Bone marrow (tissue), 2 donors: Measurements from ENCODE around the gene MAST3.
"Not testable (repeated sequence)": the region's sequence is repeated elsewhere in the genome, so short reads cannot be mapped to it uniquely, and the experiment has no call there.

Experiments used
- DNase-seq, 2 donors: peaks; one replicate each; lab custom pipeline; 2025; lab: John Stamatoyannopoulos, UW

MAST3 gene

DNA sequence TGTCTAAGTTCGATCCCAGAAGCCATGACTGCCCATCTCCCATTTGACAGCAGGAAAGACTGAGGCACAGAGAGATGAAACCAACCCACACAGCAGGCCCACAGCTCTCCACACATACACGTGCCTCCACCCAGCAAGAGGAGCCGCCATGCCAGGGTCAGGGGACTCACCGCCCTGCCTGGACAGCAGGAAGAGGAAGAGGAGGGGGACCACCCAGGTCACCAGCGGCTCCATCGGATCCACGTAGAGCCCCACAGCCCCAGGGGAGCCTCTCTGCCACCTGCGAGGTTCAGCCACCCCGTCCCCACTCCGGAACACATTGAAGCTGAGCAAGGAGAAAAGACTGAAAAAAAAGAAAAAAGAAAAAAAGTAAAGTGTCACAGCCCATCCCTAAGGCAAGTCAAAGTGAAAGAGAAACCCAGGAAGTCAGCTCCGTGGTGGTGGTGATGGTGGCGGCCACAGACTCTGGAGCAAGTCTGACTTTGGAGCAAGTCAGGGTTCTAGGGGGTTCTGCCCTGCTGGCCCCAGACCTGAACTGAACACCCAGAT lies 10.9 kb upstream of the MAST3 start, which contains the start of gene IL12RB1:
IL12RB1 (minus strand) TSS at position 345 of the 549 bp plus-strand sequence; CDS start at position 234, 111 bp downstream.
- DNase-seq: peak in 1 of 2 donors; percentile 79

DNA sequence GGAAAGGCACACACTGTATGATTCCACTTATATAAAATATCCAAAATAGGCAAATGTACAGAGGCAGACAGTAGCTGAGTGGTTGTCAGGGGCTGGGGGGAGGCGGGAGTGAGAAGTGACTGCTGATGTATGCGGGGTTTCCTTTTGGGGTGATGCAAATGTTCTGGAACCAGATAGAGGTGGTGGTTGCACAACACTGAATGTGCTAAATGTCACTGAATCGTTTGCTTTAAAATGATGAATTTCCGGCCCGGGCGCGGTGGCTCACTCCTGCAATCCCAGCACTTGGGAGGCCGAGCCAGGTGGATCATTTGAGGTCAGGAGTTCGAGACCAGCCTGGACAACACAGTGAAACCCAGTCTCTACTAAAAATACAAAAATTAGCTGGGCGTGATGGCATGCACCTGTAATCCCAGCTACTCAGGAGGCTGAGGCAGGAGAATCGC lies 8.5 kb upstream of the MAST3 start:
- DNase-seq: peak; percentile 50 to 76

DNA sequence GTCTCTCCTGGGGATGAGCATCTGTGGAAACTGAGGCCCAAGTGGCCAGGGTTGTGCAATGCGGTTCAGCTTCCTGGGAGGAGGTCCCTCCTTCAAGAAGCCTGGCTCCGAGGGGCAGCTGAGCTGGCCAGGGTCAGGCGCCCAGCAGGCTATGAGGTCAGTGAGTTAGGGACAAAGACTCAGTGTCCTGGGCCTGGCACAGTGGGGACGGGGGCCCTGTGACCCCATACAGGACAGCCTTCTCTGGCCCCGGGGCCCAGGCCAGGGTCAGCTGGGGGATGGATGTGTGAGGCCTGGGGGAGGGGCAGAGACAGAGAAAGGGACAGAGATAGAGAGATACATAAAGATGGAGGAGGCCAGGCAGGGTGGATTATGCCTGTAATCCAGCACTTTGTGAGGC lies 7.9 kb upstream of the MAST3 start:
- no peak for DNase-seq

DNA sequence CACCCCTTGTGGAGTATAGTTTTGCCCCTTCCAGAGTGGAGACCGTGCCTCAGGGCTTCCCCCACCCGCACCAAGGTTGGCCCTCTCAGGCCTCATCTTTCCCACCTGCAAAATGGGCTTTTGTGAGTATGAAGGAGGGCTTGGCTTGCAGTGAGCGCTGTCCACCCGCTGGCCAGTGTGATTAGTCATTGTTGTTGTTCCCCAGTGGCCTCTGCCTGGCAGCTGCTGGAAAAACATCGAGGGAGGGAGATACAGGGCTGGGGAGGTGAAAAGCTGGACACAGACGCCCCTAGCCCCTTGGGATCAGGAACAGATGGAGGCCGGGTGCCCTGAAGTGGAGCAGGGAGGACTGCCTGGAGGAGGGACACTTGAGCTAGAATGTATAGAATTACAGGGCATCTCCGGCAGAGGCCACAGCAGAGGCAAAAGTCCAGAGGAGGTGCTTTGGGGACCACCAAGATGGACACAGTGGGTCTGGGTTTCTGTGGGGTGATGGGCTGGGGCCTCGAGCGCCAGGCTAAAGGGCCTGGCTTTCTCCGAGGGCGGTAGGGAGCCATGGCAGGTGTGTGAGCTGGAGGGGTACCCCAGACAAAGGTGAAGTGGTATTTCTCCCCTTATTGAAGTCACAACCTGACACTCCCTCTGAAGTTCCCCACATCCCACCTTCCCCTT lies 6.9 kb upstream of the MAST3 start:
- DNase-seq: no peak

DNA sequence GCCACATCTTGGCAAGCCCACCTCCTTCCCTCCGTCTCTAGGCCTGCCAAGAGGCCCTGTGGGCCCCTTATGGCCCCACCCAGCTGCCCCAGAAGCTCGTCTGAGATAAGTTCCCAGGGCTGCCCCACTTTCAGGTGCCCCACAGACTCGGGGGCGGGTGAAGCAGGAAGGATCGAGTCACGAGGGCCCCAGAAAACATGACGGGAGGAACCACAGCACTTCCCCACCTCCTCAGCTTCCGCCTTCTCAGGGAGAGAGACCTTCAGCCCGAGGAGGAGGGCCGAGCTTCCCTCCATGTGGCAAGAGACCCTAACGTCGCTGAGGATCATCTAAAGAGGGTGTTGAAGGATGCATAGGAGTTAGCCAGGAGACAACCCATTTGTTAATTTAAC lies 6.4 kb upstream of the MAST3 start:
- peak; percentile 30 to 69 for DNase-seq

DNA sequence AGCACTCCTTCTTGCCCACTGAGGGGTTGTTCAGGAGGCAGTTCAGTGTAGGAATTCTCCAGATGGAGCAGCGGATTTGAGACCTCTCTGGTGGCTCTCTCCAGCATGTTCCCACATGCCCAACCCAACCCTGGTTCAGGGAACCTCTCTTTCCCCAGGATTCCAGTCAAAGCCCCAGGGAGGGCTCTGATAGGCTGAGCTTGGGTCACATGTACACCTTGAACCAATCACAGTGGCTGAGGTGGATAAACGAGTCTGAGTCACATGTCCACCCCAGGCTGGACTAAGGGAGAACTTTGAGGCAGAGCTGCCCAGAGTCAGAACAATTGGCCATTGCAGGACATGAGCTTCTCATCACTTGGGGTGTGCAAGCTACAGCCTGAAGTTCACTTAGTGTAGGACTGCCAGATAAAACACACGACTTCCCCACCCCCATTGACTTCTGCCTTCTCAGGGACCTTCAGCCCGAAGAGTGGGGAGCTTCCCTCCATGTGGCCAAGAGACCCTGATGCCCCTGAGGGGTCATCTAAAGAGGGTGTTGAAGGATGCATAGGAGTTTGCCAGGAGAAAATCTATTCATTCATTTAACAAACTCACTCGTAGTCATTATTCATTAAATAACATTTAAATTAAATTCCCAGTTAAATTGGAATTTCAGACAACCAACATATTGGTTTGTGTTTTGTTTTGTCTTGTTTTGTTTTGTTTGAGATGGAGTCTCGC lies 4.0 kb upstream of the MAST3 start:
- no peak for DNase-seq

DNA sequence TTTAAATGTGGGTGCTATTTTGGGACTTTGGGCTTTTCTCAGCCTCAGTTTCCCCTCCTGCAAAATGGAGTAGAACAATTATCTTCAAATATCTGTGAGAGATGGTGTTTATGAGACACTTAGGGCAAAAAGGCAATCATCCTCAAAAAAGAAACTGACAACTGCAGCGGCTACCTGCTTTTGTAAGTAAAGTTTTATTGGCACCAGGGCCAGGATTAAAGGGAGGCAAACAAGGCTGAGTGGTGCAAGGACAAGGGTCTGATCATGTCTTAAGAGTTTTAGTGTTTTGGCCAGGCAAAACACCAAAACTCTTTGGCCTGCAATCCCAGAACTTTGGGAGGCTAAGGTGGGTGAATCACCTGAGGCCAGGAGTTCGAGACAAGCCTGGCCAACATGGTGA lies 1.3 kb upstream of the MAST3 start:
- no peak for DNase-seq

DNA sequence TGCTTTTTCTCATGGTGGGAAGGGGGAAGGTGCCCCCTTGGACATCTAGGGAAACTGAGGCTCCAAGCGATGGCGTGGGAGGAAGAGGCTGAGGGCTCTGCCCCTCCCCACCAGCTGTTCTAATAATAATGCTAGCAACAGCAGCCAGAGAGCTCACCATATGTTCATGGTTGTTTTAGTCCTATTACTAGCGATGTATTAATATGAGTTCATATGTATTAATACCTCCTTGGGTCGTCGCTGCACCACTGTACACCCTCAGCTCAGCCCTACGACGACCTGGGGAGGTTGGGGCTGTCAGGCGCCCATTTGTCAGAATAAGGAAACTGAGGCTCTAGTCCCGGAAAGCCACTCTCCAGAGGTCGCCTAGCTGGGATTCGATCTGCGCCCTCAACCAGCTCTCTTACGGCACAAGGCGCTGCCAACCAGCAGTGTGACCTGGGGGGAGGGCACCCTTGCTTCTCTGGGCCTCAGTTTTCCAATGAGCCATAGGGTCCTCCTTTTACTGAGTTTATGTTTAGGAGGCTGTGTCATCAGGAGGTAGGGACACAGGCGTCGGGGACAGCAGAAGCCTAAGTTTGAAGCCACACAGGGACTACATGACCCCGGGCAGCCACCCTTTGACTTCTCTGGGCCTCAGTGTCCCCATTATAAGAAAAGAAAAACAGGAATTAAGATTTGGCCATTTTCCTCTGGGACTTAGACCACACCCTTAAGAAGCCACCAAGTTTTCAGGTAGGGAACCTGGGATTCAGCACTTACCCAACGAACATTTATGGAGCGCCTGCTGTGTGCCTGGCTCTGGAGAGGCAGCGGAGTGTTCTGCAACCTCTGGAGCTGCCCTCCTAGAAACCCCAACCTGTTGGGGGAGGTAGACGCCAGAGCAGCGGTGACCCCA lies 664 bp downstream of the MAST3 start:
- no peak for DNase-seq

DNA sequence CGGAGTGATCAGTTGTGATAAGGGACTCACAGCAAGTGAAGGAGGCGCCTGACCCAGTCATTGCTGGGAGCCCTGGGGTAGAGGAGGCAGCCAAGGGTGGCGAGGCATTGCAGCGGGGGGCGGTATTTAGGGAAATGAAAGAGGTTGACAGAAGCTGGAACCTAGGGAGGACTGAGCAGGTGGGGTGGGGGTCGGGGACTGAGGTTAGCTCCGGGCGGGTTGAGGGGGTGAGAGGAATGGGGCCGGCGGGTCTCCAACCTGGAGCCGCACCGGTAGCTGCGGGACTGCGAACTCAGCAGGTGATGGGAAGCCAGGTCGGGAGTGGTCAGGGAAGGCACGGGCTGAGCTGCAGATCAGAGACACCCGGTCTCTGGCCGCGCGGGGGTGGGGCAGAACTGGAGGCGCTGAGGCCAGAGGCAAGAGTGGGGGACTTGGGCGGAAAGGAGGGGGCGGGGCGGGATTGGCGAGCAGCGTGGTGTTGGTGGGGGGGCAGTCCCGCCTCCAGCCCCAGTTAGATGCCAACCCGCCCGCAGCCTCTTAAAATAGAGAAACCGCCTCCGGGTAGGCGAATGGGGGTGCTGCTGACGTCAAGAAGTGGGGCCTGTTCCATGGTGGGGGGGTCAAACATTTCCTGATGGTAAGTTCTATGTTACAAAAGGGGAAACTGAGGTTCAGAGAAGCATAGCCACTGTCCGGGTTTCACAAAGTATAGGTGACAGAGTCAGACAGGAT lies 1.5 kb downstream of the MAST3 start:
- no peak for DNase-seq

DNA sequence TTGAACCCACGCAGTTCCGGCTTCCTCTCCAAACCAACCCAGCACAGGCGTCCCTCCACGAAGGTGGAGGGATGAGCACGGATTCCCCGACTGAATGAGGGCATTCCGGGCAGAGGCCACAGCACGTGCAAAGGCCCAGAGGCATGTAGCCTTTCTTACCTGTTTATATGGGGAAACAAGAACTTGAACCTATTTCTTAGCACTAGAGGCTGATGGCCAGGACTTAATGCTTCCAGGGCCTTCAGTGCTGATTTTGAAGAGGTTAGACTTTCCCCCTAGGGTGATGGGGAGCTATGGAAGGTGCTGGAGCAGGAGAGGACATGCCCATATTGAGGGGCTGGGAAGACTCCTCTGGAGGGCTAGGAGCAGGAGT lies 2.0 kb downstream of the MAST3 start:
- no peak for DNase-seq

DNA sequence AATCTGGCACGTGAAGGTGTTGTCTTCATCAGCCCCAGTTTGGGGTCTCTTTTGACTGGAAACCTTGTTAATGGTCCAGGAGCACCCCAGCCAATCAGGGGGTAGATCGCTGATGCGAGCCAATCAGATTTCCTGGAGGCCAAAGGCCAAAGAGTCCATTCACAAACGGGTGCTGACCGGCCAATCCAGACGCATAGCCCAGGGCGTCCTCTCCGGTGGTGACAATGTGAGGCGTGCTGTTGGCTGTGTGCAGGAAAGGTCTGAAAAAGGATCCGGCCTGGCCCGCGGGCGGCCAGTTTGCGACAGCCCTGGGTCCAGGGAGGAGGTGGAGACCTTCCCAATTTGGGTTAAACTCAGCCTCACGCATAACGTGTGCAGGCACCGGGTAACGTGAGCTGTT lies 3.1 kb downstream of the MAST3 start:
- no peak for DNase-seq

DNA sequence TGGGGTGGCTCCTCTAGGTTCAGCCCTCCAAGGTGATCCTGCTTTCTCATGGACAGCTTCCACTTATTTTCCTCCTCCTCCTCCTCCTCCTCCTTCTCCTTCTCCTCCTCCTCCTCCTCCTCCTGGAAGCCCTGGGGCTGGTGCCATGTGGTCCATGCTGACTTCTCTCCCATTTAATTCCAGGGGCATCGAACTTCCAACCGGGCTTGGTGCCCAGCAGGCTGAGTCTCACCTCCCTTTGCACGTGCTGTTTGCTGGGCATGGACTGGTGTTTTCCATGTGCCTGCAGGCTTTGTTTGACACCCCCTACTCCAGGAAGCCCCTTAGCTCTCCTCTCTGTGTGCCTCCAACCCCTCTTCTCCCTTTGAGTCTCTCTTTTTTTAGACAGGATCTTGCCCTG lies 3.7 kb downstream of the MAST3 start:
- no peak for DNase-seq

DNA sequence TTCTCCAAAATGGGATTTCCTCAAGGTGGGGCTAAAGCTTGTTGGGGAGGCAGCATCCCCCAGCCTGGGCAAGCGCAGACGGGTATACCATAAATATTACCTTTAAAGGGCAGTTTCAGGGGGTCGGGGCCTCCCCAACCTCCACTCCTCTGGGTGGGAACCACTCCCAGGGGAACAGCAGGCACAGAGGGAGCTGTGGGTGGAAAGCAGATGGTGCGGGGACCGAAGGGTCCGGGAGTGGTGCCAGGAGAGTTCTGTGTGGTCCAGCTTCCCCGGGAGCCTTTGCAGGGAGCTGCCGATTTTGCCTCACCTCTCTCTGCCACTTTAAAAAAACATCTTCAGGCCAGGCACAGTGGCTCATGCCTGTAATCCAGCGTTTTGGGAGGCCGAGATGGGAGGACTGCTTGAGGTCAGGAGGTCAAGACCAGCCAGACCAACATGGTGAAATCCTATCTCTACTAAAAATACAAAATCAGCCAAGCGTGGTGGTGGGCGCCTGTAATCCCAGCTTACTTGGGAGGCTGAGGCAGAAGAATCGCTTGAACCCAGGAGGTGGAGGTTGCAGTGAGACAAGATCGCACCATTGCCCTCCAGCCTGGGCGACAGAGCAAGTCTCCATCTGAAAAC lies 5.5 kb downstream of the MAST3 start:
- DNase-seq: no peak

DNA sequence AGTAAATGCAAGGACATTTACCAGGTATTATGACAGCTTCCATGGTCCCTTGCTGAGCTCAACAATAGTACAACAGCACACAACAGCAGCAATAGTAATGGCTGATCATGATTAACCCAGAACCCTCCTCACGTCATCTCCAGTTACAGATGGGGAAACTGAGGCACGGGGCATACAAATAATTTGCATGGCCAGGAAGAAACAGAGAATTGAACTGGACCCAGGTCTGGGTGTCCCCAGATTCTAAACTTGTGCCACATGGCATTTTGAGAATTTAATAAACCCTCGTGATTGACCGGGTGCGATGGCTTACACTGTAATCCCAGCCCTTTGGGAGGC lies 7.2 kb downstream of the MAST3 start:
- no peak for DNase-seq

DNA sequence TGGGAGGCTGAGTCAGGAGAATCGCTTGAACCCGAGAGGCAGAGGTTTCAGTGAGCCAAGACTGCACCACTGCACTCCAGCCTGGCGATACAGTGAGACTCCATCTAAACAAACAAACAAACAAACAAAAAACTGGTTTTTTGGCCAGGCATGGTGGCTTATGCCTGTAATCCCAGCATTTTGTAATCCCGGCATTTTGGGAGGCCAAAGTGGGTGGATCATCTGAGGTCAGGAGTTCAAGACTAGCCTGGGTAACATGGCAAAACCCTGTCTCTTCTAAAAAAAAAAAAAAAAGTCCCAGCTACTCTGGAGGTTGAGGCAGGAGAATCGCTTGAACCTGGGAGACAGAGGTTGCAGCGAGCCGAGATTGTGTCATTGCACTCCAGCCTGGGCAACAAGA lies 7.7 kb downstream of the MAST3 start:
- DNase-seq: not testable (repeated sequence)

DNA sequence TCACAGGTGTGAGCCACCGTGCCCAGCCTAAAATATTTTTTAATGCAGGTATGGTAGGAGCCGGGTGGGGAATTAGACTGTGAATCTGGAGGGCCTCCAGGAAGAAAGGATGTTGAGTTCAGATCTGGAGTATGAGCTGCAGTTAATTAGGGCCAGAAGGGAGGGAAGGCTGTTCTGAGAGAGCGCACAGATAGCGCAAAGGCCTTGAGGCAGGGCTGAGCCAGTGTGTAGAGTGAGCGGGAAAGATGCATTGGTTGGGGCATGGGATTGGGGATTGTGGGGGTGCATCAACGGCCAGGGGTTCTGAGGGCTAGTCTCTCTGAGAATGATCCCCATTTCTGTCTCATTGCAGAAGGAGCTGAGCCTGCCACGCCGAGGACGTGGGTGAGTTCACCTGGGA lies 9.7 kb downstream of the MAST3 start:
- DNase-seq: no peak

DNA sequence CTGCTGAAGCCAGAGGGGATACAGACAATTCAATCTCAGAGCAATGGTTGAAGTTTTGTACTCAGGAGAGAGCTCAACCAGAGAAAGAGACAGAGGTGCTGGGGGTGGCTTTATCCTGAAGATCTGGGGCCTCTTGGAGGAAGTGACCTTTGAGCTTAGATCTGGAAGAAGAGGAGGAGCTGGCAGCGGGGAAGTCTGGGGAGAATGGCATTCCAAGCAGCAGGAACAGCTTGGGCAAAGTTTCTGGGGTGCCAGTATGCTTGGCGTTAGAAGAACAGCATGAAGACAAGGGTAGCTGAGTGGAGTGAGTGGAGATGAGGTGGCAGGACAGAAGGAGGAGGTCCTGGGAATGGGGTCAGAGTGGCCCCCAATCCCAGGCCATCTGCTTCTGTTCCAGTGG lies 11.3 kb downstream of the MAST3 start:
- no peak for DNase-seq

DNA sequence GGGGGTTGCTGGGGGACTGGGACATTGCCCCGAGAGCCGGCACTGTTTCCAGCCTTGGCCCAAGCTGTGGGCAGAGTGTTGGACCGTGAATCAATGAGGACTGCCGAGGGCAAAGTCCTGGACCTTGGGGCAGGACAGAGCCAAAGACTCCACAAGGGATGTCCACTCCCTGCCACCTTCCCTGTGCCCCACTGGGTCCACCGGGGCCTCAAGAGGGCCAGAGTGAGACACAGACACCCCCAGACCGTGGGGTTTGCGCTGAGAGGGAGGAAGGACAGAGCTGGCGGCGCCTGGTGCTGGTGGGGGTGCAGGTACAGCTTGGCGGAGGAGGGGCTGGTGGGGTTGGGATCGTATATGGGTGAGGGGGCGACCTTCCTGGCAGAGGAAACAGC lies 11.8 kb downstream of the MAST3 start:
- DNase-seq: no peak

DNA sequence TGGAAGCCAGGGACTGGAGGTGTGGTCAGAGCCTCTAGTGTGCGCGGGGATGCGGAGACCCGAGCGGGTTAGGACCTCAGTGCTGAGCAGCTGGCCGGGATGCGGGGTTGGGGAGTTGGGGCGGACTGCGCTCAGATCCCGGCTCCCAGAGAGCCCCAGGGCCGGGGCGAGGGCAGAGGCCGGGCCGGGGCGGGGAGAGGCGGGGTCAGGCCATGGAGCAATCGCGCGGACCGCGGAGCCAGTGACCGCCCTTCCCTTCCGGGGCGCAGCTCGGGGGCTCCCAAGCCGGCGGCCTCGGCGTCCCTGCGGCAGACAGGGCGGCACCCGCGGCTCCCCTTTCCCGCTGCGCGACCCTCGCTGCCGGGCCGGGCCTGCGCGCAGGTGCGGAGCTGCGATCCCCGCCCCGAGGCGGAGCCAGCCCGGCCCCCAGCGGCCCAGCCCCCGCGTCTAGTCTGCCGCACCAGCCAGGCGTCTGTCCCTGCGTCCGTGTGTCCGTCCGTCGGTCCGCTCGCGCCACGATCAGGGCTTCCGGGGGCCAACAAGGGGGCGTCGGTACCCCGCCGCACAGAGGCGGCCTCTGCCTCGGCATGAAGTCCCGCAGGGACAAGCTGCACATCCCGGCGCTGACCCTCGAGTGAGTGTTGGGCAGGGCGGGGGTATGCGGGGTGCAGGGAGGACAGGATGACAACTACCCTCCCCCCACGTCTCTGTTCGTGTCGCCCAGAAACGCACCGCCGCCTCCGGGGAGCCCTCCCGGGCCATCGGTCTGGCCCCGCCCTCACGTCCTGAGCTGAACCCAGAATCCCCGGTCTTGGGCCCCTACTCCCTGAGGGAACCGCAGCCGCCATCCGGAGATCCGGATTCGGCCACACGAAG lies 12.4 kb downstream of the MAST3 start:
- peak in 1 of 2 donors; percentile 40 for DNase-seq

DNA sequence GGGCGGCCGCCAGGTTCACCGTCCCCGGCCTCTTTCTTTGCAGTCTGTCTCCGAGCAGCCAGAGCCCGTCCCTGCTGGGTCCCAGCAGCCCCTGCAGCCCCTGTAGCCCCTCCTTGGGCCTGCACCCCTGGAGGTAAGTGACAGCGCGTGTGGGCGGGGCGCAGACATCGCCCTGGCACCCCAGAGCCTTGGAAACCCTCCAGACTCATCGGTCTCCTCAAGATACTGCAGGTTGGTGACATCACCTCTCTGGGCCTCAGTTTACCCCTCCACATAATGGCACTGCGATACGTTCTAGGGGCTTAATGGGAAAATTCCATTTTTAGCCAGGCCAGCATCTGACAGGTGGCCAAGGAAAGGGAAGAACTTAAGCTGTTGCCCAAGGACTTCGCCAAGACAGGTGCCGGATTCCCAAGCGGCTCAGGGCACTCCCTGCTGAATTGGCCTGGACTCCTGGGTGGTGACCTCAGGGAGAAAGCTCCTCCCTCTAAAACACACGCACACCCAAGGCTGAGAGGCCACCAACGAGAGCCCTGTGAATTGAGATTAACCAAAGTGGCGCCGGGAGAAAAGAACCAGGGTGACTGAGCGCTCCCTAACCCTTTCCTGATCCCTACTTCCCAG lies 13.1 kb downstream of the MAST3 start:
- no peak for DNase-seq
